RCC 7860 (cell line): ENCODE data around the gene PCDHGA7.
A peak's percentile ranks its signal among the peaks of the same experiment; 100 is the strongest.
"Not testable (repeated sequence)": the region's sequence is repeated elsewhere in the genome, so short reads cannot be mapped to it uniquely, and the experiment has no call there.

ENCODE experiments used
- DNase-seq: peaks from one replicate; pipeline ENCODE4 v3.0.0-alpha.2; 2015; ENCODE audit warnings: low spot score
- FAIRE-seq: peaks from 2 replicates; lab custom pipeline; 2012; peaks lifted over from hg19 to GRCh38; lab: Jason Lieb, UNC

PCDHGA7 gene

DNA sequence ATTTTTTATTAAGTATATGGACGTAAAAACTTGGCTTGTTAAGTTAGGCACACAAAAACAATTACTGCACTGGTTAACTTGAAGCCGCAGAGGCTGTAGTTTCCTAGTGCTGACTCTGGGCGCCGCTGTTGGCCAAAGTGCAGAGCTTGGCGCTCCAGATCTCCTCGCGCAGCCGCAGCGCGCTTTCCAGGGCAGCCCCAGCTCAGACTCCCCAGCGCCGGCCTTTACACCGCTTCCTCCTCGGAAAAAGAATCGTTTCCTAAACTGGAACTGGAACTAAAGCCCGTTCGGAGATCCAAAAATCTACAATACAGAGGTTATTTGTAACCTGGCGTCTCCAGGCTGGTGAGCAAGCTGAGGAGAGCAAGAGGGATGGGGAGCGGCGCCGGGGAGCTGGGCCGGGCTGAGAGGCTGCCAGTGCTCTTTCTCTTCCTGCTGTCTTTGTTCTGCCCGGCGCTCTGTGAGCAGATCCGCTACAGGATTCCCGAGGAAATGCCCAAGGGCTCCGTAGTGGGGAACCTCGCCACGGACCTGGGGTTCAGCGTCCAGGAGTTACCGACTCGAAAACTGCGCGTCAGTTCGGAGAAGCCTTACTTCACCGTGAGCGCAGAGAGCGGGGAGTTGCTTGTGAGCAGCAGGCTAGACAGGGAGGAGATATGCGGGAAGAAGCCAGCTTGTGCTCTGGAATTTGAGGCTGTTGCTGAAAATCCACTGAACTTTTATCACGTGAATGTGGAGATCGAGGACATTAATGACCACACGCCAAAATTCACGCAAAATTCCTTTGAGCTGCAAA lies 15.4 kb downstream of the PCDHGA7 start, which contains the start of gene PCDHGB5:
PCDHGB5 (plus strand) TSS at position 192 of the 796 bp plus-strand sequence; CDS start at position 373, 181 bp downstream.
- FAIRE-seq = not testable (repeated sequence)

GRCh38 chr5:141398608-141399007 lies 16.1 kb downstream of the PCDHGA7 start:
- no peak for FAIRE-seq

More for the DNA sequence above, 15.4 kb downstream of the PCDHGA7 start, which contains the start of gene PCDHGB5:
- not testable (repeated sequence) for DNase-seq

DNA sequence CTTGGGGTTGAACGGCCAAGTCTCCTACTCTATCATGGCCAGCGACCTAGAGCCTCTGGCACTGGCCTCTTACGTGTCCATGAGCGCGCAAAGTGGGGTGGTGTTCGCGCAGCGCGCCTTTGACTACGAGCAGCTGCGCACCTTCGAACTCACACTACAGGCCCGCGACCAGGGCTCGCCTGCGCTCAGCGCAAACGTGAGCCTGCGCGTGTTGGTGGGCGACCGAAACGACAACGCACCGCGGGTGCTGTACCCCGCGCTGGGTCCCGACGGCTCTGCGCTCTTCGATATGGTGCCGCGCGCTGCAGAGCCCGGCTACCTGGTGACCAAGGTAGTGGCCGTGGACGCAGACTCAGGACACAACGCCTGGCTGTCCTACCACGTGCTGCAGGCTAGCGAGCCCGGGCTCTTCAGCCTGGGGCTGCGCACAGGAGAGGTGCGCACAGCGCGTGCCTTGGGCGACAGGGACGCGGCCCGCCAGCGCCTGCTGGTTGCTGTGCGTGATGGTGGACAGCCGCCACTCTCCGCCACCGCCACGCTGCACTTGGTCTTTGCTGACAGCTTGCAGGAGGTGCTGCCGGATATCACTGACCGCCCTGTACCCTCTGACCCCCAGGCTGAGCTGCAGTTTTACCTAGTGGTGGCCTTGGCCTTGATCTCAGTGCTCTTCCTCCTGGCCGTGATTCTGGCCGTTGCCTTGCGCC lies 17.2 kb downstream of the PCDHGA7 start:
- FAIRE-seq (no peak), DNase-seq (no peak)

More at GRCh38 chr5:141398608-141399007, 16.1 kb downstream of the PCDHGA7 start:
- DNase-seq = no peak

DNA sequence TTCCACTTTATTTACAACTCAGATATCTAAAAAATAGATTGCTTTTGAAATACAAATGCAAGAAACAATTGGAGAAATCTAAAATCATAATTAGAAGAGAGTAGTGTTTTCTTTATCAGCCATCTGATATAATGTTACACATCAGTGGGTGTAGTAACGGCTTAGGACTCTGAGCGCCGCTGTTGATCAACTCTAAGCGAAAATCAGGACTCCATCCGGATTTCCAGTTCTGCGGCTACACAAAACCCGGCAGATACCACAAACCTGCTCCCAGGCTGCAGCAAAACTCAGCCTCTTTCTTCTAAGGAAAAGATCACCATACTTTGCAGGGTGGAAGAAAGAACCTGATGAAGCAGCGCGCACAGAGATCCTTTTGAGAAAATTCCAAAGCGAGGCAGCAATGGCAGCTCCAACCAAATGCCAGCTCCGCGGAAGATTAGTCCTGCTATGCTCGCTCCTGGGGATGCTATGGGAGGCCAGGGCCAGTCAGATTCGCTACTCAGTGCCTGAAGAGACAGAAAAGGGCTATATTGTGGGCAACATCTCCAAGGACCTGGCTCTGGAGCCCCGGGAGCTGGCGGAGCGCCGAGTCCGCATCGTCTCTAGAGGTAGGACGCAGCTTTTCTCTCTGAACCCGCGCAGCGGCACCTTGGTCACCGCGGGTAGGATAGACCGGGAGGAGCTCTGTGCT lies 20.2 kb downstream of the PCDHGA7 start, which contains the start of gene PCDHGA9:
PCDHGA9 (plus strand) TSS at position 226 of the 691 bp plus-strand sequence; CDS start at position 401, 175 bp downstream.
- DNase-seq (no peak), FAIRE-seq (no peak)

- DNase-seq (no peak), FAIRE-seq (no peak)
Measured at GRCh38 chr5:141403387-141403786, 20.8 kb downstream of the PCDHGA7 start.

GRCh38 chr5:141407790-141408505 lies 25.4 kb downstream of the PCDHGA7 start, which contains the start of gene PCDHGB6:
Gene PCDHGB6, plus strand, starts transcription at chr5:141408021. Its CDS starts 182 bp downstream, at chr5:141408203.
- DNase-seq = peak; percentile 35
- not testable (repeated sequence) for FAIRE-seq

DNA sequence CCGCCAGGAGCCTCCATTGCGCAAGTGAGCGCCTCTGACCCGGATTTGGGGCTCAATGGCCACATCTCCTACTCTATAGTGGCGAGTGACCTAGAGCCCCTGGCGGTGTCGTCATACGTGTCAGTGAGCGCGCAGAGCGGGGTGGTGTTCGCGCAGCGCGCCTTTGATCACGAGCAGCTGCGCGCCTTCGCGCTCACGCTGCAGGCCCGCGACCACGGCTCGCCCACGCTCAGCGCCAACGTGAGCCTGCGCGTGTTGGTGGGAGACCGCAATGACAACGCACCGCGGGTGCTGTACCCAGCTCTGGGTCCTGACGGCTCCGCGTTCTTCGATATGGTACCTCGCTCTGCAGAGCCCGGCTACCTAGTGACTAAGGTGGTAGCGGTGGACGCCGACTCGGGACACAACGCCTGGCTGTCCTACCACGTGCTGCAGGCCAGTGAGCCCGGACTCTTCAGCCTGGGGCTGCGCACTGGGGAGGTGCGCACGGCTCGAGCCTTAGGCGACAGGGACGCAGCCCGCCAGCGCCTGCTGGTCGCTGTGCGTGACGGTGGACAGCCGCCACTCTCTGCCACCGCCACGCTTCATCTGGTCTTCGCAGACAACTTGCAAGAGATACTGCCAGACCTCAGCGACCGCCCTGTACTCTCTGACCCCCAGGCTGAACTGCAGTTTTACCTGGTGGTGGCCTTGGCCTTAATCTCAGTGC lies 27.2 kb downstream of the PCDHGA7 start:
- no peak for DNase-seq
- no peak for FAIRE-seq

DNA sequence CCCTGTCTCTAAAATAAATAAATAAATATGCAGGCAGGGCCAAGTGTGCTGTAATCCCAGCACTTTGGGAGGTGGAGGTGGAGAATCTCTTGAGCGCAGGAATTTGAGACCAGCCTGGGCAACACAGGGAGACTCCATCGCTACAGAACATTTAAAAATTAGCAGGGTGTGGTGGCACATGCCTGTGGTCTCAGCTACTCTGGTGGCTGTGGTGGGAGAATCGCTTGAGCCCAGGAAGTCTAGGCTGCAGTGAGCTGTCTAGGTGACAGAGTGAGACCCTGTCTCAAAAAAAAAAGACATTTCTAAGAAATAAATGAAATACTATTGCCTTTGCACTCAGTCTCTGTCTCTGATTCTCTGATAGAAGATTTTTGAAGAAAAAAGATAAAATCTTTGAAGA lies 29.0 kb downstream of the PCDHGA7 start:
- FAIRE-seq (no peak), DNase-seq (no peak)

DNA sequence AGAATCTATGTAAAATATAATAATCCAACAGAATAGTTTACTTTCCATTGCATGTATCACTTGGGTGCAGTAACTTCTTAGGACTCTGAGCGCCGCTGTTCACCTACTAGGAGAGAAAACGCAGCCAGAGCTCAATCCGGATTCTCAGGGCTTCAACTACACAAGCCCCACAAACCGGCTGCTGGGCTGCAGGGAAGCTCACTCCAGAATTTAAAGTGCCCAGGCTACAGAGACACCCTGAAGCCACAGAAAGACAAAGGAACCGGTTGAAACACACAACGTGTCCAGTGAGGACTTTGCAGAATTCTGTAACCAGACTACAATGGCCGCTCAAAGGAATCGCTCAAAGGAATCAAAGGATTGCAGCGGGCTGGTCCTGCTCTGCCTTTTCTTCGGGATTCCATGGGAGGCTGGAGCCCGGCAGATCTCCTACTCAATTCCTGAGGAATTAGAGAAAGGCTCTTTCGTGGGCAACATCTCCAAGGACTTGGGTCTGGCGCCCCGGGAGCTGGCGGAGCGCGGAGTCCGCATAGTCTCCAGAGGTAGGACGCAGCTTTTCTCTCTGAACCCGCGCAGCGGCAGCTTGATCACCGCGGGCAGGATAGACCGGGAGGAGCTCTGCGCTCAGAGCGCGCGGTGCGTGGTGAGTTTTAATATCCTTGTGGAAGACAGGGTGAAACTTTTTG lies 30.5 kb downstream of the PCDHGA7 start, which contains the start of gene PCDHGA10:
PCDHGA10 (plus strand) TSS at position 134 of the 686 bp plus-strand sequence; CDS start at position 323, 189 bp downstream.
- FAIRE-seq (peak; percentile 52), DNase-seq (peak; percentile 56)

DNA sequence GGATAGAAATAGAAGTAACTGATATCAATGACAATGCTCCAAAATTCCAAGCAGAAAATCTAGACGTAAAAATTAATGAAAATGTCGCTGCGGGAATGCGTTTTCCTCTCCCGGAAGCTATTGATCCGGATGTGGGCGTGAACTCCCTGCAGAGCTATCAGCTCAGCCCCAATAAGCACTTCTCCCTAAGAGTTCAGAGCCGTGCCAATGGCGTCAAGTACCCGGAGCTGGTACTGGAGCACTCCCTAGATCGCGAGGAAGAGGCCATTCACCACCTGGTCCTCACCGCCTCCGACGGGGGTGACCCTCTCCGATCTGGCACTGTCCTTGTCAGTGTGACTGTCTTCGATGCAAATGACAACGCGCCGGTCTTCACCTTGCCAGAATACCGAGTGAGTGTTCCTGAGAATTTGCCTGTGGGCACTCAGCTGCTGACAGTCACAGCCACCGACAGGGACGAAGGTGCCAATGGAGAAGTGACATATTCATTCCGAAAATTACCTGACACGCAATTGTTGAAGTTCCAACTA lies 31.1 kb downstream of the PCDHGA7 start:
- DNase-seq = no peak
- FAIRE-seq = no peak

- DNase-seq, FAIRE-seq: not testable (repeated sequence)
Measured at GRCh38 chr5:141414548-141415274, 32.2 kb downstream of the PCDHGA7 start.

DNA sequence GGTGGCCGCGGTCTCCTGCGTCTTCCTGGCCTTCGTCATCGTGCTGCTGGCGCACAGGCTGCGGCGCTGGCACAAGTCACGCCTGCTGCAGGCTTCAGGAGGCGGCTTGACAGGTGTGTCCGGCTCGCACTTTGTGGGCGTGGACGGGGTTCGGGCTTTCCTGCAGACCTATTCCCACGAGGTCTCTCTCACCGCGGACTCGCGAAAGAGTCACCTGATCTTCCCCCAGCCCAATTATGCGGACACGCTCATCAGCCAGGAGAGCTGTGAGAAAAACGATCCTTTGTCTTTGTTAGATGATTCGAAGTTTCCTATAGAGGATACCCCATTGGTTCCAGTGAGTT lies 32.7 kb downstream of the PCDHGA7 start:
- not testable (repeated sequence) for DNase-seq, FAIRE-seq

- FAIRE-seq (peak; percentile 30), DNase-seq (peak; percentile 39)
Measured at GRCh38 chr5:141417494-141418172, 35.1 kb downstream of the PCDHGA7 start, which contains the start of gene PCDHGB7. Gene PCDHGB7, plus strand, starts transcription at chr5:141417677. Its CDS starts 183 bp downstream, at chr5:141417860.

GRCh38 chr5:141419074-141419880 lies 36.7 kb downstream of the PCDHGA7 start:
- FAIRE-seq = no peak
- DNase-seq = no peak

- FAIRE-seq (no peak), DNase-seq (no peak)
Measured at GRCh38 chr5:141420855-141421488, 38.4 kb downstream of the PCDHGA7 start, which contains the start of gene PCDHGA11. Gene PCDHGA11, plus strand, starts transcription at chr5:141421051. Its CDS starts 177 bp downstream, at chr5:141421228.

DNA sequence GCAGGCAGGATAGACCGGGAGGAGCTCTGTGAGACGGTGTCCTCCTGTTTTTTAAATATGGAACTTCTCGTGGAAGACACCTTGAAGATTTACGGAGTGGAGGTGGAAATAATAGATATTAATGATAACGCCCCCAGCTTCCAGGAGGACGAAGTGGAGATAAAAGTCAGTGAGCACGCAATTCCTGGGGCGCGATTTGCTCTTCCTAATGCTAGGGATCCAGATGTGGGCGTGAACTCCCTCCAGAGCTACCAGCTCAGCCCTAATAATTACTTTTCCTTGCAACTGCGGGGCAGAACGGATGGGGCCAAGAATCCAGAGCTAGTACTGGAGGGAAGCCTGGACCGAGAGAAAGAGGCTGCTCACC lies 38.9 kb downstream of the PCDHGA7 start:
- no peak for FAIRE-seq
- DNase-seq = no peak
